ENCODE measurements around the gene REG1A. TPM values are rescaled to one million over a fixed set of nuclear protein-coding genes. Genes with fewer than 3 reads are reported as not detected.

Gene REG1A
- total RNA-seq, 1 experiment from 2014 or later: not detected

DNA sequence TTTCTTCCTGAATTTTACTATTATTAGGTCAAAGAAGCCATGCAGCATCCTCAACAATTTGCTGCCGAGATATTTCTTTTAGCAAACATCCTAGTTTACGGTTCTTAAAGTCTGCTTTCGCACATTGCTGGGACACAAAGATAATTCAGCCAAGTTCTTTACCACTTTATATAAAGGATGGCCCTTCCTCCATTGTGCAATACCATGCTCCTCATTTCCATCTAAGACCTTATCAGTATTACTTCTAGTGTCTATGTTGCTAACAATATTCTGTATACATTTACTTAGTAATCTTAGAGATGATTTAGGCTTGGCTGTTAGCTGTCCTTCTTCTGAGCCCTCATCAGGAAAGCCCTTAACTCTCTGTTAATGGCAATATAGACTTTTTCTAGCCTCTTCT is 8.0 kb upstream of the REG1A start:
- no peaks in the 10 kb centered on the region for H3K9me3 ChIP-seq (ENCODE audit: low read depth, low read length, poor library complexity, severe bottlenecking)
- no peak overlapping the region for H3K4me3 ChIP-seq (ENCODE audit: low read depth, low read length, poor library complexity, severe bottlenecking)
- ChIA-PET CTCF (no interaction called here), POLR2A (ENCODE audit: low non-redundant PET) (no interaction called here)
- H3K27ac ChIP-seq (ENCODE audit: low read depth, low read length, poor library complexity, severe bottlenecking): no peak overlapping the region
- no TSS peak for BruUV-seq (replicated peaks)
- DNase-seq (ENCODE audit: low spot score): no peak
- no peaks in the 10 kb centered on the region for H3K4me1 ChIP-seq (ENCODE audit: insufficient read depth, low read length, poor library complexity, severe bottlenecking)
- intact Hi-C loops (cut with micrococcal nuclease; ENCODE audit: unreplicated experiment): no loop called here
- TF ChIP-seq CTCF (conservative IDR thresholded peaks at IDR 0.05; ENCODE audit: low read depth, low read length): no peak
- no peak for TF ChIP-seq EZH2 (IDR thresholded peaks at IDR 0.05; ENCODE audit: borderline replicate concordance, low read depth, low read length, poor library complexity, severe bottlenecking)
- H3K27me3 ChIP-seq (replicated peaks; ENCODE audit: insufficient read depth, low read depth, low read length, poor library complexity): no peaks in the 10 kb centered on the region
- no peaks in the 10 kb centered on the region for H3K36me3 ChIP-seq (ENCODE audit: insufficient read depth, low read length, poor library complexity, severe bottlenecking)

DNA sequence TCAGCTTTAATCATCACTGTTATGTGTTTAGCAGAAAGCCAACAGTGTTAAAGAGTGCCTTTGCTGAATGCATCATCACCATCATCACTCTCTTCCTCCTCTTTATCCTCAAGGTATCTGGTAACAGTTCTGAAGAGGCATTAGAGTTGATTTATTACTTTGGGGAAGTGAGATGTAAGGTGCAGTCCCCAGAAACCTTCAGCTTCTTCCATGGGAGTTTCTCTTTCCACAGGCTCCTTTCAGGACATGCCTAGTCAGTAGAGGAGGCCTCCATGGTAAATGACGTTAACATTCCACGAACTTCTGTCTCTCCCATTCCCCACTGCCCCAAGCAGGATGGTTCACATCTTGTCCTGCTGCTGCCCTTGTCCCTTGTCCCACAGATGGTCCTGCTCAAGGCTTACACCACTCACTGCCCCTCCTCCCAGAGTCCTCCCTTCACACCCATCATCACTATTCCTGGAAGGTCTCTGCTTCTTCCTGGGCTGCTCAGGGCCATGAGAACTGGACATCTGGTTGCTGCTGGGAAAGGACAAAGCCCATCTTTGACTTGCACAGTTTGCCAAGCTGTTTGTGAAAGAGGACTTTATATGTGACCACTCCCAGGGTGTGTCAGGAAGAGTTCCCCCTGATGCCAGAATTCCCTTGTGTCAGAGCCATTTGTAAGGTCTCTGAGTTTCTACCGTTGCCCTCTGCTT is 5.3 kb upstream of the REG1A start:
- Histone ChIP-seq H3K27me3 (replicated peaks; ENCODE audit: insufficient read depth, low read depth, low read length, poor library complexity) (no peaks in the 10 kb centered on the region), H3K9me3 (ENCODE audit: low read depth, low read length, poor library complexity, severe bottlenecking) (no peaks in the 10 kb centered on the region), H3K4me3 (ENCODE audit: low read depth, low read length, poor library complexity, severe bottlenecking) (no peak overlapping the region), H3K27ac (ENCODE audit: low read depth, low read length, poor library complexity, severe bottlenecking) (no peak overlapping the region), H3K4me1 (ENCODE audit: insufficient read depth, low read length, poor library complexity, severe bottlenecking) (no peaks in the 10 kb centered on the region), H3K36me3 (ENCODE audit: insufficient read depth, low read length, poor library complexity, severe bottlenecking) (no peaks in the 10 kb centered on the region)
- ChIA-PET POLR2A (ENCODE audit: low non-redundant PET) (no interaction called here), CTCF (no interaction called here)
- no TSS peak for BruUV-seq (replicated peaks)
- TF ChIP-seq EZH2 (IDR thresholded peaks at IDR 0.05; ENCODE audit: borderline replicate concordance, low read depth, low read length, poor library complexity, severe bottlenecking) (no peak), CTCF (conservative IDR thresholded peaks at IDR 0.05; ENCODE audit: low read depth, low read length) (no peak)
- intact Hi-C loops (cut with micrococcal nuclease; ENCODE audit: unreplicated experiment): no loop called here
- DNase-seq (ENCODE audit: low spot score): no peak

- no peak for DNase-seq (ENCODE audit: low spot score)
- POLR2A ChIA-PET (ENCODE audit: low non-redundant PET): no interaction called here
- Histone ChIP-seq H3K27ac (ENCODE audit: low read depth, low read length, poor library complexity, severe bottlenecking) (no peak overlapping the region), H3K27me3 (replicated peaks; ENCODE audit: insufficient read depth, low read depth, low read length, poor library complexity) (no peaks in the 10 kb centered on the region), H3K4me3 (ENCODE audit: low read depth, low read length, poor library complexity, severe bottlenecking) (no peak overlapping the region), H3K4me1 (ENCODE audit: insufficient read depth, low read length, poor library complexity, severe bottlenecking) (no peaks in the 10 kb centered on the region), H3K36me3 (ENCODE audit: insufficient read depth, low read length, poor library complexity, severe bottlenecking) (no peaks in the 10 kb centered on the region), H3K9me3 (ENCODE audit: low read depth, low read length, poor library complexity, severe bottlenecking) (no peaks in the 10 kb centered on the region)
- no TSS peak for BruUV-seq (replicated peaks)
- no peak for TF ChIP-seq CTCF (conservative IDR thresholded peaks at IDR 0.05; ENCODE audit: low read depth, low read length)
- CTCF ChIA-PET: no interaction called here
- intact Hi-C loops (cut with micrococcal nuclease; ENCODE audit: unreplicated experiment): no loop called here
Observed at GRCh38 chr2:79116997-79117928, 3.0 kb upstream of the REG1A start.

Data from A673 (cell line).